Left renal cortex interstitium (tissue), 4 donors: ENCODE results near the gene RPGR. TPM values are rescaled to one million over a fixed set of nuclear protein-coding genes. Genes with fewer than 3 reads are reported as not detected.

ENCODE experiments used
- DNase-seq, 4 donors: peaks; one replicate each; pipeline ENCODE4 v3.0.0-alpha.2; 2013; ENCODE audit warnings: low read depth in 4 of 4, low spot score in 2 of 4, missing footprints in 1 of 4
- polyA plus RNA-seq, 4 donors: library from polyadenylated mRNA; unstranded; fragments of 120-200 nt; gene quantifications; one replicate each; pipeline ENCODE4 v1.2.1, GENCODE V29; 2013; ENCODE audit not compliant: insufficient read length in 4 of 4

The RPGR gene
- polyA plus RNA-seq, 4 donors: 11.7 to 24.3 (median 14.9) TPM

GRCh38 chrX:38271154-38271716, 56.1 kb downstream of the RPGR start:
- no peak for DNase-seq

GRCh38 chrX:38268011-38268410, 59.3 kb downstream of the RPGR start:
- no peak for DNase-seq

GRCh38 chrX:38262715-38263620, 64.3 kb downstream of the RPGR start:
- DNase-seq: no peak

GRCh38 chrX:38260231-38260630, 67.1 kb downstream of the RPGR start:
- DNase-seq: no peak

- no peak for DNase-seq
Measured at GRCh38 chrX:38256019-38256418, 71.3 kb downstream of the RPGR start.

GRCh38 chrX:38249965-38250364, 77.3 kb downstream of the RPGR start:
- no peak for DNase-seq

GRCh38 chrX:38247051-38247450, 80.3 kb downstream of the RPGR start:
- DNase-seq: no peak

- DNase-seq: no peak
Measured at GRCh38 chrX:38240541-38240940, 86.8 kb downstream of the RPGR start.

- no peak for DNase-seq
Measured at GRCh38 chrX:38236901-38237615, 90.3 kb downstream of the RPGR start.

GRCh38 chrX:38233891-38234667, 93.2 kb downstream of the RPGR start:
- no peak for DNase-seq

- no peak for DNase-seq
Measured at GRCh38 chrX:38232079-38232686, 95.1 kb downstream of the RPGR start.

GRCh38 chrX:38225093-38225492, 102.2 kb downstream of the RPGR start:
- DNase-seq: no peak

- no peak for DNase-seq
Measured at GRCh38 chrX:38224160-38224559, 103.1 kb downstream of the RPGR start.

GRCh38 chrX:38221391-38221929, 105.8 kb downstream of the RPGR start:
- no peak for DNase-seq

- peak in 1 of 4 donors; percentile 23 for DNase-seq
Measured at GRCh38 chrX:38220415-38221390, 106.6 kb downstream of the RPGR start, which contains the start of gene SRPX. Gene SRPX, minus strand, starts transcription at chrX:38220871. Its CDS starts 79 bp downstream, at chrX:38220792.

GRCh38 chrX:38220024-38220414, 107.3 kb downstream of the RPGR start:
- peak in 1 of 4 donors; percentile 25 for DNase-seq
